ENCODE results near the gene SPATS2L.

DNA sequence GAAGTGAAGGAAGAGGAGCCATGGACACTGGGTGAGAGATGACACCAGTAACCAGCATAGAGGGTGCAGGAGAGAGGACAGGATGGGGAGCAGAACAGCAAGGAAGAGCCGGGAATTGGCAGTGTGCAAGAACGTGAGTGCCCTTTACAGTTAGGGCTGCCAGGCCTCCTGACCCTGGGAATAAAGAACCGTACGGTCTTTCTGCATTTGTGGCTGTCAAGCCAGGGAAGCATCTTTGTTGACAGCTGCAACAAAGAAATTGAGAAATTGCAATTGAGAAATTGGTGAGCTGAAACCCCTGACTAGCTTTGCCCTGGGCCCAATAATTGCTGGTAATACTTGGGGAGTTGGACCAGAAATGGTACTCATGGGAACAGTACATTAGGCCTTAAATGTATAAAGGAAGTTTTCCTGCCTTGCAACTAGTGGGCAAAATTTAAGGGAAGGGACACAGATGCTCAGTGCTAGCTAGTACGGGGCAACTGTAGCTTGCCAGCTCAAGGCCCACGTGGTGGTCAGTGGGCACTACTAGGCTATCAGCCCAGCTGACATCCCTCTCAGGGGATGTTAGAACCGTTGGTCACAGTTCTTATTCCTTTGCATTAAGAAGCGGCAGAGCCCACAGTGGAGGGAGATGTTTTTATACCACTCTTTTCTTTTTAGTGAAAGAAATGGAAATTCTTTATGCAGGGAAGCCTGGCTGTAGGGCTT, 146.8 kb downstream of the SPATS2L start:
- TF ChIP-seq TAF1 (IDR thresholded peaks at IDR 0.05; ENCODE audit: borderline replicate concordance, low read depth, low read length) = no peak
- TF ChIP-seq TCF12 (IDR thresholded peaks at IDR 0.05) = no peak
- TF ChIP-seq RCOR1 (IDR thresholded peaks at IDR 0.05; ENCODE audit: low read length) = no peak
- TF ChIP-seq, protein P1, sequence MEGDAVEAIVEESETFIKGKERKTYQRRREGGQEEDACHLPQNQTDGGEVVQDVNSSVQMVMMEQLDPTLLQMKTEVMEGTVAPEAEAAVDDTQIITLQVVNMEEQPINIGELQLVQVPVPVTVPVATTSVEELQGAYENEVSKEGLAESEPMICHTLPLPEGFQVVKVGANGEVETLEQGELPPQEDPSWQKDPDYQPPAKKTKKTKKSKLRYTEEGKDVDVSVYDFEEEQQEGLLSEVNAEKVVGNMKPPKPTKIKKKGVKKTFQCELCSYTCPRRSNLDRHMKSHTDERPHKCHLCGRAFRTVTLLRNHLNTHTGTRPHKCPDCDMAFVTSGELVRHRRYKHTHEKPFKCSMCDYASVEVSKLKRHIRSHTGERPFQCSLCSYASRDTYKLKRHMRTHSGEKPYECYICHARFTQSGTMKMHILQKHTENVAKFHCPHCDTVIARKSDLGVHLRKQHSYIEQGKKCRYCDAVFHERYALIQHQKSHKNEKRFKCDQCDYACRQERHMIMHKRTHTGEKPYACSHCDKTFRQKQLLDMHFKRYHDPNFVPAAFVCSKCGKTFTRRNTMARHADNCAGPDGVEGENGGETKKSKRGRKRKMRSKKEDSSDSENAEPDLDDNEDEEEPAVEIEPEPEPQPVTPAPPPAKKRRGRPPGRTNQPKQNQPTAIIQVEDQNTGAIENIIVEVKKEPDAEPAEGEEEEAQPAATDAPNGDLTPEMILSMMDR (IDR thresholded peaks at IDR 0.05) = no peak
- TF ChIP-seq EP300 (IDR thresholded peaks at IDR 0.05; ENCODE audit: borderline replicate concordance in 1 of 2, low read depth in 1 of 2, low read length in 1 of 2) = no peak
- TF ChIP-seq, protein P2, sequence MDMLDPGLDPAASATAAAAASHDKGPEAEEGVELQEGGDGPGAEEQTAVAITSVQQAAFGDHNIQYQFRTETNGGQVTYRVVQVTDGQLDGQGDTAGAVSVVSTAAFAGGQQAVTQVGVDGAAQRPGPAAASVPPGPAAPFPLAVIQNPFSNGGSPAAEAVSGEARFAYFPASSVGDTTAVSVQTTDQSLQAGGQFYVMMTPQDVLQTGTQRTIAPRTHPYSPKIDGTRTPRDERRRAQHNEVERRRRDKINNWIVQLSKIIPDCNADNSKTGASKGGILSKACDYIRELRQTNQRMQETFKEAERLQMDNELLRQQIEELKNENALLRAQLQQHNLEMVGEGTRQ (IDR thresholded peaks at IDR 0.05; ENCODE audit: borderline replicate concordance, low read depth, low read length) = no peak
- TF ChIP-seq, protein P3, sequence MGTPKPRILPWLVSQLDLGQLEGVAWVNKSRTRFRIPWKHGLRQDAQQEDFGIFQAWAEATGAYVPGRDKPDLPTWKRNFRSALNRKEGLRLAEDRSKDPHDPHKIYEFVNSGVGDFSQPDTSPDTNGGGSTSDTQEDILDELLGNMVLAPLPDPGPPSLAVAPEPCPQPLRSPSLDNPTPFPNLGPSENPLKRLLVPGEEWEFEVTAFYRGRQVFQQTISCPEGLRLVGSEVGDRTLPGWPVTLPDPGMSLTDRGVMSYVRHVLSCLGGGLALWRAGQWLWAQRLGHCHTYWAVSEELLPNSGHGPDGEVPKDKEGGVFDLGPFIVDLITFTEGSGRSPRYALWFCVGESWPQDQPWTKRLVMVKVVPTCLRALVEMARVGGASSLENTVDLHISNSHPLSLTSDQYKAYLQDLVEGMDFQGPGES (IDR thresholded peaks at IDR 0.05; ENCODE audit: low read depth, low read length) = no peak
- TF ChIP-seq FOXJ3 (CRISPR knock-in tag; IDR thresholded peaks at IDR 0.05) = no peak
- TF ChIP-seq RAD21 (IDR thresholded peaks at IDR 0.05; ENCODE audit: low read length) = no peak
- TF ChIP-seq GABPA (IDR thresholded peaks at IDR 0.05; ENCODE audit: low read depth) = no peak
- TF ChIP-seq TEAD4 (IDR thresholded peaks at IDR 0.05; ENCODE audit: borderline replicate concordance, insufficient read depth) = no peak
